GM21717 (cell line): Measurements from ENCODE around the gene SLCO3A1.
"Not testable (repeated sequence)": the region's sequence is repeated elsewhere in the genome, so short reads cannot be mapped to it uniquely, and the experiment has no call there.

ENCODE experiments used
- ATAC-seq: cut with Tn5 transposase; IDR thresholded peaks from one replicate; pipeline ENCODE4 v1.9.1; 2021; ENCODE audit warnings: mild to moderate bottlenecking, moderate library complexity; ENCODE audit not compliant: unreplicated experiment

SLCO3A1 gene

GRCh38 chr15:91956026-91956723 is 102.7 kb downstream of the SLCO3A1 start:
- ATAC-seq = no peak

- no peak for ATAC-seq
Observed at GRCh38 chr15:91961357-91961756, 107.8 kb downstream of the SLCO3A1 start.

DNA sequence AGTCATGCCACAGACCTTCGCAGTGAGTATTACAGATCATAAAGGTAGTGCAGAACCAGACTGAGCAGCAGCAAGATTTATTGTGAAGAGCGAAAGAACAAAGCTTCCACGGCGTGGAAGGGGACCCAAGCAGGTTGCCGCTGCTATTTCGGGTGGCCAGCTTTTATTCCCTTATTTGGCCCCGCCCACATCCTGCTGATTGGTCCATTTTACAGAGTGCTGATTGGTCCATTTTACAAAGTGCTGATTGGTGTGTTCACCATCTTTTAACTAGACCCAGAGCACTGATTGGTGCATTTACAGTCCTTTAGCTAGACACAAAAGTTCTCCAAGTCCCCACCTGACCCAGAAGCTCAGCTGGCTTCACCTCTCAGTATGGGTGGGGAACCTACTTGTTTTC is 110.2 kb downstream of the SLCO3A1 start:
- ATAC-seq = not testable (repeated sequence)

DNA sequence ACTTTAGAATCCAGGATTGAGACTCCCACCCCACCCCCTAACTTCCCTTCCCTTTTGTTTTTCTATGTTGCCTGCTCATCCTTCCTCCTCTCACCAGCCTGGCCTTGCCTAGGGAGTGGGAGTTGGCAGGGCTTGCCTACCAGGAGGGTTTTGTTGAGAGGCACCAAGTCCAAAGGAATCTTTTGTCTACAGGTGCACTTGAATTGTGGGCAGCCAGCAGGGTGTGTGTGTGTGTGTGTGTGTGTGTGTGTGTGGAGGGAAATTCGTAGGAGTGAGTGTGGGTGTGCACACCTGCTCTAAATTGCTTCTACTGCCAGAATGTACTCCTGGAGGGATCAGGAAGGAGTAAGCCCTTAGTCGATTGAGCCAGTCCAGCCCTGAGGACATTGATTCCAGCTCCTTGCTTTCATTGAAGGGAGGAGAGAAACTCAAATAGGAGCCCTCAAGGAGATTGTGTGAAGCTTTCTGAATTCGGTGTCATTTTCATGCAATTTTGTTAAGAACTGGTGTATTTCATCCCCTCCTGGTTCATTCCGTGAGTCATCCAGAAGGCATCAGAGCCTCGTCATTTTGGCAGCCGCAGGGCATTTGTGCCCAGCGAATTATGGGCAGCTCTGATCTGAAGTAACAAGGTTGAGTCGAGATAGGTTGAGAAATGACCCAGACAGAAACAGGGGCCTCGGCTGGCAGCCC is 112.1 kb downstream of the SLCO3A1 start:
- ATAC-seq = no peak

GRCh38 chr15:91966194-91966552 is 112.7 kb downstream of the SLCO3A1 start:
- ATAC-seq = no peak

- no peak for ATAC-seq
Observed at GRCh38 chr15:91967935-91968606, 114.6 kb downstream of the SLCO3A1 start.

- no peak for ATAC-seq
Observed at GRCh38 chr15:91968610-91969009, 115.1 kb downstream of the SLCO3A1 start.

DNA sequence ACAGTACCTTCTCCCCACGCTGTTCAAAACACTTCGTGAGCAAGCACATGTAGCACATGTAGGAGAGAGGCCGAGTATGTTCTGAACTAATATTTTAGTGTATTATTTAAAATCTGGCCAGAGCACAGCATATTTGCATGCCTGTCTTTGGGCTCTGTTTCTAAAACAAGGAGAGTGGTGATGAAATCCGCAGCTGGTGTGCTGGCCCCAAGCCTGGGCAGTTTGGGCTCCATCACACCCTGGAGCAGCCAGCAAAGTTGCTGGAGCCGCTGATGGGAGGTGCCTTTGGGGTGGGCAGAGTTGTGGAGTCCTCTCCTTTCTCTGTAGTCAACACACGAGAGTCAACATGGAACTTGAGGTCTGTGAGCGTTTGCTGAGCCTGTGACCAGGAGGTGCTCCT is 116.6 kb downstream of the SLCO3A1 start:
- ATAC-seq = no peak

DNA sequence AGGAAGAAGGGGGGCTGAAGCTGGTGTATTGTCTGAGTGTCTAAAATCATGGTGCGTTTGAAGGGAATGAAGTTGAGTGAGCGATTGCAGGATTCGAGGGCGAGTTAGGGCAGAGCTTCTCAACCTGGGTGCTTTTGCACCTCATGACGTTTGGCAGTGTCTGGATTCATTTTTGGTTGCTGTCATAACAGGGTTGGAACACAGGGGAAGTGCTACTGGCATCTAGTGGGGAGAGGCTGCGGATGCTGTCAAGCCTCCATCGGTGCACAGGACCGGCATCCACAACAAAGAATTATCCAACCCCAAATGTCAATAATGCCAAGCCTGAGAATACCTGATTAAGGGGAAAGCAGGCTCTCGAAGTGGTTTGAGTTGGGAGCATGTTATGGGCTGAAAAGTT is 120.0 kb downstream of the SLCO3A1 start:
- ATAC-seq = no peak

GRCh38 chr15:91974321-91974720 is 120.8 kb downstream of the SLCO3A1 start:
- ATAC-seq = no peak

DNA sequence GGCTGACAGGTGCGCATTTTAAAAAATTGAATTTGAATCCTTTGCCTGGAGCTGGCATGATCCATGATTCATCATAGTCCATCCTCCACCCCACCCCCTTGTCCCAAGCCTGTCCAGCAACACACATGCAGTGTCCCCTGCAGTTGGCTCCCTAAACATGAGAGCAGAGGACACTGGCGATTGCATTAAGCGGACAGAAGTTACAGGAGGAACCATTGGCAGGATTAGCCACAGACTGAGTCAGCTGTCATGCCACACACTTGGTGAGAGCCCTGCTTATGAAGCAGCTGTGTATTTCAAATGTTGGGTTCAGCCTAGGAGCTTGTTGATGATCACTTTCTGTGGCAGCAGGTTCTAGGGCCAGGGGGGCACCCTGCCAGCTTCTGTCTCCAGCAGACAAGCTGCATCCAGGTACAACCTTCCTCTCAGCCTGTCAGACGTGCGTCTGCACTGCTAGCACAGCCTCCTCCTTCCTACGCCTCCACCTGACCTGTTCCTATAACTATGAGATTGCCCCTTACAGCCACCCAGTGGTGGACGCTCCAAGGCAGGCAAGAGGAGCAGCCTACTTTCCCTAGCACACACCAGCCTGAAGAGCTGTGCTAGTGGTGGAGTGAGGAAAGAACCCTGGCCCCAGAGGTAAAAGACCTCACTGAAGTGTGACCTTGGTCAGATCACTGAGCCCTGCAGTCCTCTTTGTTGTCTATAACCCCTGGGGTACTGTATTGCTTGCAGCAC is 121.9 kb downstream of the SLCO3A1 start:
- ATAC-seq = no peak

GRCh38 chr15:91976966-91977365 is 123.5 kb downstream of the SLCO3A1 start:
- ATAC-seq = no peak

GRCh38 chr15:91980502-91981267 is 127.2 kb downstream of the SLCO3A1 start:
- no peak for ATAC-seq

GRCh38 chr15:91981821-91982800 is 128.6 kb downstream of the SLCO3A1 start:
- no peak for ATAC-seq

- no peak for ATAC-seq
Observed at GRCh38 chr15:91983729-91984340, 130.3 kb downstream of the SLCO3A1 start.

- no peak for ATAC-seq
Observed at GRCh38 chr15:91985297-91985696, 131.8 kb downstream of the SLCO3A1 start.

GRCh38 chr15:91988071-91988470 is 134.6 kb downstream of the SLCO3A1 start:
- no peak for ATAC-seq

DNA sequence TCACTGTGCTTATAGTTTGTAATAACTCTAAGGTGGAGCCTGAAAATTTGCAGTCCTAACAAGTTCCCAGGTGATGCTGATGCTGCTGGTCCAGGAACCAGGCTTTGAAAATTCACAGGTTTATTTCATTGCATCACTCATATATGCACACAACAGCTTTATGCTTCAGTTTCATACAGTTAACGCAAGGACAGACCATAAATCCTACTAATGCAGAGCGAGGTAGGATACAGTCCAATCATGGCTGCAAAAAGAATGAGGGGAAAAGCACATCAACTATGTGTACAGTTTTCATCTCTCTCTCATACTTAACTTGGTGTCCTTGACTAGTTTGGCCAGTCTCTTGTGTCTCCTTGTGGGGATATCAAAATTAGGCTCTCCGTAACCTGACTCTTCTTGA is 135.1 kb downstream of the SLCO3A1 start:
- no peak for ATAC-seq

- no peak for ATAC-seq
Observed at GRCh38 chr15:91989821-91990220, 136.3 kb downstream of the SLCO3A1 start.
